Esophagus muscularis mucosa (tissue), 4 donors: ENCODE data around the gene LPCAT1.

Experiments used
- CTCF ChIP-seq, 3 experiments: fragments of 200-600 bp in 2 of 3; fragments of 450-650 bp in 1 of 3; sonication (generic) in 2 of 3; IDR thresholded peaks; one replicate each; pipeline ENCODE4 v1.5.1; 2017 to 2019; ENCODE audit warnings: antibody characterized with exemption in 3 of 3, mild to moderate bottlenecking in 2 of 3, moderate library complexity in 1 of 3
- EP300 ChIP-seq: sonication (generic); formaldehyde crosslinking; IDR thresholded peaks from one replicate; pipeline ENCODE4 v1.6.1; 2017; ENCODE audit warnings: antibody characterized with exemption
- POLR2A ChIP-seq: fragments of 450-650 bp; IDR thresholded peaks from one replicate; pipeline ENCODE4 v1.6.1; 2017; ENCODE audit warnings: antibody characterized with exemption, moderate library complexity, mild to moderate bottlenecking, low read depth
- POLR2AphosphoS5 ChIP-seq, 2 donors: sonication (generic); formaldehyde crosslinking; IDR thresholded peaks; one replicate each; pipeline ENCODE4 v1.6.1; 2017; ENCODE audit warnings: antibody characterized with exemption in 2 of 2

GRCh38 chr5:1473746-1474145 is 50.0 kb downstream of the LPCAT1 start:
- TF ChIP-seq CTCF (IDR thresholded peaks at IDR 0.05) (no peak), POLR2AphosphoS5 (IDR thresholded peaks at IDR 0.05) (no peak), POLR2A (no peak), EP300 (no peak)
